ENCODE results near the gene FOXN1. TPM values are rescaled to one million over a fixed set of nuclear protein-coding genes. Genes with fewer than 3 reads are reported as not detected.
A peak's percentile ranks its signal among the peaks of the same experiment; 100 is the strongest.
"Not testable (repeated sequence)": the region's sequence is repeated elsewhere in the genome, so short reads cannot be mapped to it uniquely, and the experiment has no call there.

FOXN1 gene
- total and polyA plus RNA-seq, 8 donors: 0.02 to 0.19 (median 0.09) TPM; not detected in 5

GRCh38 chr17:28520687-28521086 lies 14.5 kb downstream of the FOXN1 start:
- Histone ChIP-seq H3K27ac (no peak overlapping the region), H3K9me3 (no peaks in the 10 kb centered on the region), H3K36me3 (no peaks in the 10 kb centered on the region), H3K4me1 (peaks cover 0 to 8% (median 2%) of the 10 kb centered on the region in 3 donors), H3K27me3 (no peaks in the 10 kb centered on the region), H3K4me3 (no peak overlapping the region)
- FAIRE-seq (no peak), ATAC-seq (no peak), DNase-seq (peak in 1 of 6 donors; percentile 35)
- intact Hi-C loops (cut with DNase I): no loop called here
- 72 to 78% methylated on average over 6 of the region's 6 CpGs for WGBS, 2 donors
- TF ChIP-seq CTCF (IDR thresholded peaks at IDR 0.05): no peak

- no peak overlapping the region for H3K4me3 ChIP-seq
- no peaks in the 10 kb centered on the region for H3K36me3 ChIP-seq
- intact Hi-C loops (cut with DNase I): no loop called here
- 78 to 83% methylated on average over 14 to 21 of the region's 21 CpGs for WGBS, 2 donors
- FAIRE-seq (no peak), DNase-seq (peak in 1 of 6 donors; percentile 60), ATAC-seq (no peak)
- H3K9me3 ChIP-seq: no peaks in the 10 kb centered on the region
- H3K27me3 ChIP-seq: no peaks in the 10 kb centered on the region
- peaks cover 0 to 16% (median 2%) of the 10 kb centered on the region in 3 donors for H3K4me1 ChIP-seq
- TF ChIP-seq CTCF (IDR thresholded peaks at IDR 0.05): no peak
- H3K27ac ChIP-seq: no peak overlapping the region
These were observed 15.3 kb downstream of the FOXN1 start for GRCh38 chr17:28521311-28522085.

GRCh38 chr17:28522281-28522680 lies 16.1 kb downstream of the FOXN1 start:
- WGBS, 2 donors: 92 to 95% methylated on average over 4 of the region's 4 CpGs
- H3K9me3 ChIP-seq; intact Hi-C loops (cut with DNase I); FAIRE-seq; H3K27ac ChIP-seq; H3K36me3 ChIP-seq; H3K4me3 ChIP-seq; H3K27me3 ChIP-seq; DNase-seq; ATAC-seq: not testable (repeated sequence)
- peaks cover 0 to 16% (median 2%) of the 10 kb centered on the region in 3 donors for H3K4me1 ChIP-seq

- H3K9me3 ChIP-seq: no peaks in the 10 kb centered on the region
- H3K4me1 ChIP-seq: peaks cover 0 to 19% (median 2%) of the 10 kb centered on the region in 3 donors
- H3K27ac ChIP-seq: no peak overlapping the region
- 75 to 80% methylated on average over 6 of the region's 6 CpGs for WGBS, 2 donors
- DNase-seq: peak in 1 of 6 donors; percentile 53
- H3K27me3 ChIP-seq: no peaks in the 10 kb centered on the region
- no peak for ATAC-seq
- no peak for TF ChIP-seq CTCF (IDR thresholded peaks at IDR 0.05)
- no peaks in the 10 kb centered on the region for H3K36me3 ChIP-seq
- no peak overlapping the region for H3K4me3 ChIP-seq
- intact Hi-C loops (cut with DNase I): no loop called here
- FAIRE-seq: no peak
These were observed 17.0 kb downstream of the FOXN1 start for GRCh38 chr17:28523186-28523585.

GRCh38 chr17:28523876-28524275 lies 17.7 kb downstream of the FOXN1 start:
- H3K27ac ChIP-seq: no peak overlapping the region
- WGBS, 2 donors: 87 to 90% methylated on average over 15 of the region's 15 CpGs
- DNase-seq: peak in 1 of 6 donors; percentile 55

More at GRCh38 chr17:28523876-28524275, 17.7 kb downstream of the FOXN1 start:
- no peaks in the 10 kb centered on the region for H3K36me3 ChIP-seq
- H3K9me3 ChIP-seq: no peaks in the 10 kb centered on the region
- no peak overlapping the region for H3K4me3 ChIP-seq
- no peak for FAIRE-seq
- H3K27me3 ChIP-seq: no peaks in the 10 kb centered on the region
- peaks cover 0 to 19% (median 2%) of the 10 kb centered on the region in 3 donors for H3K4me1 ChIP-seq
- ATAC-seq: no peak
- intact Hi-C loops (cut with DNase I): no loop called here
- no peak for TF ChIP-seq CTCF (IDR thresholded peaks at IDR 0.05)

All from pancreas (tissue), 10 donors.